Activated CD4-positive, alpha-beta memory T cell treated with anti-CD3 and anti-CD28 coated beads for 36 hours (primary cell): ENCODE results near the gene SLC51B. TPM values are rescaled to one million over a fixed set of nuclear protein-coding genes. Genes with fewer than 3 reads are reported as not detected.
A peak's percentile ranks its signal among the peaks of the same experiment; 100 is the strongest.
"Not testable (repeated sequence)": the region's sequence is repeated elsewhere in the genome, so short reads cannot be mapped to it uniquely, and the experiment has no call there.

Experiments used
- CTCF ChIA-PET: fragments of 350-600 bp; sonication (Branson Sonifier 250); formaldehyde crosslinking; loops from one replicate; lab custom pipeline; 2021; ENCODE audit warnings: antibody characterized with exemption, inconsistent platforms; lab: Charles Lee
- POLR2A ChIA-PET: fragments of 350-600 bp; sonication (Branson Sonifier 250); formaldehyde crosslinking; loops from one replicate; lab custom pipeline; 2021; ENCODE audit warnings: antibody characterized with exemption; lab: Charles Lee
- DNase-seq: peaks from one replicate; pipeline ENCODE4 v3.0.0-alpha.2; 2020
- H3K27ac Mint-ChIP-seq: one replicate; pipeline ENCODE4 v1.8.0; 2021; ENCODE audit warnings: mixed read lengths
- H3K27me3 Mint-ChIP-seq: one replicate; pipeline ENCODE4 v1.8.0; 2021; ENCODE audit warnings: mixed read lengths
- H3K36me3 Mint-ChIP-seq: one replicate; pipeline ENCODE4 v1.8.0; 2021; ENCODE audit warnings: mixed read lengths
- H3K4me1 Mint-ChIP-seq: one replicate; pipeline ENCODE4 v1.8.0; 2021; ENCODE audit warnings: low read depth, mixed read lengths
- H3K4me3 Mint-ChIP-seq: one replicate; pipeline ENCODE4 v1.8.0; 2021; ENCODE audit warnings: mild to moderate bottlenecking, mixed read lengths
- H3K9me3 Mint-ChIP-seq: one replicate; pipeline ENCODE4 v1.8.0; 2021; ENCODE audit warnings: mixed read lengths
- intact Hi-C: fragments of 100-400 bp; cut with micrococcal nuclease; formaldehyde crosslinking; loops from one replicate; pipeline ENCODE4 v1.15.1; 2023
- total RNA-seq, 2 experiments: library from RNA; stranded (reverse); gene quantifications; one replicate each; pipeline ENCODE4 v1.2.3, GENCODE V29; 2021

SLC51B gene
- not detected for total RNA-seq

DNA sequence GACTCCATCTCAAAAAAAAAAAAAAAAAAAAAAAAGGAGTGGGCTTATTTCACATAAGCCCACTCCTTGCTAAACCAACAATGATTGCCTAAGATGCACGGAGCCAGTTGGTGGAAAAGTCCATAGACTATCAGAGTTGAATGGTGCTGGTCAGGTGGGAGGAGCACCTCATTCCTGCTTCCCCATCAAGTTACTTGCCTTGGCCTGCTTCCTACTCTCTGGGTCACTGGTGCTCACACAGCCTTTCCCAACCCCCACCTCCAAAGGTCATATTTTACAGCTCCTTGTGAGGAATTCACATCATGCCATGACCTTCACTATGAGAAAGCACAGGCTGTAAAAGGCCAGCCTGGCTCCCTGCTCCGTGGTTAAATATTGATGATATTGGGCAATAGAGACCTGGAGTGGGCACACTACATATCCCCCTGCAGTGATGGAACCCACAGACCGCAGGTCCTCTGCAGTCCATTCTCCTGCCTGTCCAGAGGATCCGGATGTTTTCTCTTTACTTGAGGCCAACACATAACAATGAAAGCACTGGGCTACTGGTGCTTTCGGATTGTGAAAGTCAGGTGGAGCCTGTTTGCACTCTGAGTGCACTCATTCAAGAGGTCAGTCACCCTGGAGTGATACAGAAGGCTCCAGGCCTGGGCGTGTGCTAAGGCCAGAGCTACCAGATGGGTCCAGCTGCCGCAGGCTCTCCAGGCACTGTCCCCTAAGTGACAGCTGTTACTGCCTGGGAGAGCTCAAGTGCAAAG is at the start of gene SLC51B:
SLC51B (plus strand) TSS at position 664 of the 758 bp plus-strand sequence. CDS start 4,618 bp downstream, outside the sequence.
- no peak for DNase-seq
- H3K27me3 Mint-ChIP-seq: no peaks in the 10 kb centered on the region
- peaks cover 11% of the 10 kb centered on the region for H3K4me1 Mint-ChIP-seq
- no peak within 1 kb of the TSS for H3K27ac Mint-ChIP-seq
- POLR2A ChIA-PET: no interaction called here
- CTCF ChIA-PET: no interaction called here
- H3K36me3 Mint-ChIP-seq: no peaks in the 10 kb centered on the region
- no peak within 1 kb of the TSS for H3K4me3 Mint-ChIP-seq
- intact Hi-C loops: no loop called here
- H3K9me3 Mint-ChIP-seq: no peaks in the 10 kb centered on the region

DNA sequence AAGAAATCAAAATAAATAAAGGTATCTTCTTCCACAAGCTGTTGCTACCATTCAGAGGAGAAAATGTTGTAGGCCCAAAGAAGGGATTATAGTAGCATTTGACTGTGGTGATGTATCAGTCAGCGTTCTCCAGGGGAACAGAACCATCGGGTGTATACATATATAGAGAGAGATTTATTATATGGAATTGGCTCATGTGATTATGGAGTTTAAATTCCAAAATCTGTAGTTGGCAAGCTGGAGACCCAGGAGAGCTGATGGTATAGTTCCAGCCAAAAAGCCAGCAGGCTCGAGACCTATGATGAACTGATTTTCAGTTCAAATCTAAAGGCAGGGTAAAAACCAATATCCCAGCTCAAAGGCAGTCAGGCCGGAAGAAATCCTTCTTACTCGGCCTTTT is 48.1 kb upstream of the SLC51B start:
- no peaks in the 10 kb centered on the region for H3K9me3 Mint-ChIP-seq
- no peak overlapping the region for H3K4me3 Mint-ChIP-seq
- no peaks in the 10 kb centered on the region for H3K27me3 Mint-ChIP-seq
- H3K36me3 Mint-ChIP-seq: no peaks in the 10 kb centered on the region
- CTCF ChIA-PET: interaction anchor here (0.7 kb wide), 1 partner anchor 13 kb away, joined by 3 read pairs; no protein-coding TSS in a partner anchor
- no peak for DNase-seq
- intact Hi-C loops: no loop called here
- no peak overlapping the region for H3K27ac Mint-ChIP-seq
- H3K4me1 Mint-ChIP-seq: peaks cover 5% of the 10 kb centered on the region
- POLR2A ChIA-PET: no interaction called here

DNA sequence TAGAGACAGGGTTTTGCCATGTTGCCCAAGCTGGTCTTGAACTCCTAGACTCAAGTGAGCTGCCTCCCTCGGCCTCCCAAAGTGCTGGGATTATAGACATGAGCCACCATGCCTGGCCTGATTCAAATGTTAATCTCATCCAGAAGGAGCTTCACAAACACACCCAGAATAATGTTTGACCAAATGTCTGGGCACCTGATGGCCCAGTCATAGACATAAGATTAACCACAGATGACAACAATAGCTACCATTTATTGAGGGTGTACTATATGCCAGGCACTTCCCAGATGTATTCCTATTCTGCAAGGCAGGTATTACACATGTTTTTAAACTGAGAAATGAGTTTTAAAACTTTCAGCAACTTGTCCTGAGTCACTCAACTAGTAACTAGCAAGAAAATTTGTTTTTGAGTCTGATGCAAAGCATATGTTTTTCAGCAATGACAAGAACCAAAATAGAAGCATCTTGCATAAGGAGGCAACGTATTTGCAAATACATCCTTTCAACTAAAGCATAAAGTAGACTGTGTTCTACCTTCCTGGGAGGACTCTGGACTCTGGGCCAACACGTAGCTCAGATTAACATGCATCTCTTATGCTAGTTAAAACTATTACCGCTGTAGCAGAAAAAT is 47.3 kb upstream of the SLC51B start:
- ChIA-PET CTCF (no interaction called here), POLR2A (no interaction called here)
- Mint-ChIP-seq H3K4me1 (peaks cover 4% of the 10 kb centered on the region), H3K27me3 (no peaks in the 10 kb centered on the region), H3K4me3 (no peak overlapping the region), H3K27ac (no peak overlapping the region), H3K9me3 (no peaks in the 10 kb centered on the region), H3K36me3 (peaks cover 2% of the 10 kb centered on the region)
- DNase-seq: no peak
- intact Hi-C loops: no loop called here

DNA sequence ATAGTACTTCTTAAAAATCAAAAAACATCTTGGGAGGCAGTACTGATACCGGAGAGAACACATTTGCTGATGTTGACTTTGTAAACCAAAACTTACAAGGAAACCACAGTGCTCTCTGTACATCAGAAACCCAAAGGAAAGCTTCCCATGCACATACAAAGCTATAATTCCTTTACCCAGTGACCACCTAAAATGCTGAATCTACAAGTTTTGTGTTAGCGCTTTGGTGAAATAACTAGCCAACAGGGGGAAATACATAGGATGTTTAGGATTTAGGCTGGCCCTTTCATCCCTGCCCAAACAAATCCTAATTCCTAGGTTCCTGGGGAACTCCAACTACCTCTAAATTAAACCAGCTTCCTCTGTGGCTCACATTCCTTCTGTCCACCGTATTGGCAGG is 40.2 kb upstream of the SLC51B start:
- intact Hi-C loops: no loop called here
- H3K4me3 Mint-ChIP-seq: no peak overlapping the region
- no peaks in the 10 kb centered on the region for H3K27me3 Mint-ChIP-seq
- ChIA-PET POLR2A (interaction anchor here (0.6 kb wide), 1 partner anchor 271 kb away, joined by 4 read pairs; no protein-coding TSS in a partner anchor), CTCF (no interaction called here)
- H3K4me1 Mint-ChIP-seq: no peaks in the 10 kb centered on the region
- H3K36me3 Mint-ChIP-seq: peaks cover 7% of the 10 kb centered on the region
- DNase-seq: no peak
- no peaks in the 10 kb centered on the region for H3K9me3 Mint-ChIP-seq
- no peak overlapping the region for H3K27ac Mint-ChIP-seq

DNA sequence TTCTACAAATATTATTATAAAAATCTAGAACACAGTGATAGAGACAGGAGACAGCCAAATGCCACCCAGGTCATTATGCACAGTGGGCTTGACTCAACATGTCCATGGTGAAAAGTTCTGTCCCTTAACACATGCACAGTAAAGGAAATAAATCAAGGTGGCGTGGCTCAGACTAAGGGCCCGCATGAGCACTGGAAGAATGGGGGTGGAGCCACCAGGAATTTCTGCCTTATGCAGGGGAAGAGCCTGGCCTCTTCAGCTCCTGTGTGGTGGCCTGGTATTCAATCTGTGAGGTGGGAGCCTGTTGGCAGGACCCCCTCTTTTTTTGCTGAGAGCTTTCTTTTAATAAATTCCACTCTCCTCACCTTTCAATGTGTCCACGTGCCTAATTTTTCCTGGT is 38.3 kb upstream of the SLC51B start:
- Mint-ChIP-seq H3K4me3 (no peak overlapping the region), H3K36me3 (peaks cover 9% of the 10 kb centered on the region), H3K9me3 (no peaks in the 10 kb centered on the region), H3K27ac (no peak overlapping the region), H3K4me1 (no peaks in the 10 kb centered on the region), H3K27me3 (no peaks in the 10 kb centered on the region)
- ChIA-PET POLR2A (no interaction called here), CTCF (no interaction called here)
- DNase-seq: no peak
- intact Hi-C loops: no loop called here

DNA sequence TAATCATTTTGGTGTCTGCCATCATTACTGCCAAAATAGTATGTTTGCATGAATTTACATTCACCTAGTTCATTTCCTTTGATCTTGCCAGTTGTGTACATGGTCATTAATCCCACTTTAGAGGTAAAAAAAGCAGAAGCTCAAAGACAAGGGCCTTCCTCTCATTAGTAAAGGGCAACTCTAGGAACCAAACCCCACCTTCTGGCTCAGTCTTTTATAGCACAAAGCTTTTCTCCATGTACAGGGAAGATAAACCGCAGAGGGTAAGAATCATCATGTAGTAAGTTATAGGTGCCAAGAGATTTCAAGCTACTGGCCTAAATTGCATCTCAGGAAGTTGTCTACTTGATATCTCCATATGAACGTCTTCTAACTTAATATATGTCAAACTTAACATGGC is 36.2 kb upstream of the SLC51B start:
- intact Hi-C loops: no loop called here
- peaks cover 7% of the 10 kb centered on the region for H3K9me3 Mint-ChIP-seq
- H3K27ac Mint-ChIP-seq: no peak overlapping the region
- ChIA-PET CTCF (interaction anchor here (0.8 to 1.2 kb wide), 5 partner anchors 20 to 278 kb away, joined by 3 read pairs; partner anchors contain the start of gene SPG21), POLR2A (interaction anchor here (0.5 to 1.2 kb wide), 2 partner anchors 125 to 257 kb away, joined by 3 to 4 read pairs; no protein-coding TSS in a partner anchor)
- H3K4me3 Mint-ChIP-seq: no peak overlapping the region
- peaks cover 21% of the 10 kb centered on the region for H3K36me3 Mint-ChIP-seq
- no peak for DNase-seq
- H3K4me1 Mint-ChIP-seq: no peaks in the 10 kb centered on the region
- H3K27me3 Mint-ChIP-seq: no peaks in the 10 kb centered on the region

DNA sequence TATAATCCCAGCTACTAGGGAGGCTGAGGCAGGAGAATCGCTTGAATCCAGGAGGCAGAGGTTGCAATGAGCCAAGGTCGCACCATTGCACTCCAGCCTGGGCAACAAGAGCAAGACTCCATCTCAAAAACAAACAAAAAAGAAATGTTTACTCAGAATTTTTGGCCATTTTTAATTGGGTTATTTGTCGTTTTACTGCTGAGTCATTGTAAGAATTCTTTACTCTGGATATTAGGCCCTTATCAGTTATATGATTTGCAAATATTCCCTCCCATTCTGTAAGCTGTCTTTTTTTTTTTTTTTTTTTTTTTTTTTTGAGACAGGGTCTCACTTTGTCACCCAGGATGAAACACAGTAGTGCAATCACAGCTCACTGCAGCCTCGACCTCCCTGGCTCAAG is 34.0 kb upstream of the SLC51B start:
- H3K36me3 Mint-ChIP-seq: peaks cover 30% of the 10 kb centered on the region
- ChIA-PET CTCF (interaction anchor here (1.1 kb wide), 1 partner anchor 10 kb away, joined by 4 read pairs; no protein-coding TSS in a partner anchor), POLR2A (interaction anchor here (0.6 kb wide), 1 partner anchor 635 kb away, joined by 3 read pairs; no protein-coding TSS in a partner anchor)
- H3K27me3 Mint-ChIP-seq, H3K9me3 Mint-ChIP-seq, DNase-seq, H3K4me3 Mint-ChIP-seq, H3K4me1 Mint-ChIP-seq, H3K27ac Mint-ChIP-seq, intact Hi-C loops: not testable (repeated sequence)

DNA sequence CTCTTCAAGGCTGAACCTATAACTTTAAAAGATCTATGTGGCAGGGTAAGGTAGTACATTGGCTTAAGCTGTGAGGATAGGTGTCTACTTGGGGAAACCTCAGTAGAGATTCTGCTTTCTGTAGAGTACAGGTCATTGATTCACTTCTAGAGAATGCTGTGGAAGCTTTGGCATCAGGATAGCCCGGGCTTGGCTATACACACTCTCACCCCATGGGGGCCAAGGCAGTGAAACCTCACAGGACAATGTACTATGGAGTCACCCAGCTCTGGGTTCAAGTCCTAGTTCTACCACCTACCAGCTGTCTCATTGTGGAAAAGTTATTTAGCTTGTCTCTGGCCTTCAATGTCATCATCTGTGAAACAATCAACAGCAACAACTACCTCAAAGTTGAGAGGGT is 24.8 kb upstream of the SLC51B start:
- DNase-seq: no peak
- Mint-ChIP-seq H3K4me1 (peaks cover 2% of the 10 kb centered on the region), H3K4me3 (no peak overlapping the region), H3K36me3 (peaks cover 34% of the 10 kb centered on the region), H3K9me3 (no peaks in the 10 kb centered on the region), H3K27ac (no peak overlapping the region), H3K27me3 (no peaks in the 10 kb centered on the region)
- ChIA-PET CTCF (interaction anchor here (1.0 kb wide), 1 partner anchor 13 kb away, joined by 4 read pairs; no protein-coding TSS in a partner anchor), POLR2A (no interaction called here)
- intact Hi-C loops: no loop called here

DNA sequence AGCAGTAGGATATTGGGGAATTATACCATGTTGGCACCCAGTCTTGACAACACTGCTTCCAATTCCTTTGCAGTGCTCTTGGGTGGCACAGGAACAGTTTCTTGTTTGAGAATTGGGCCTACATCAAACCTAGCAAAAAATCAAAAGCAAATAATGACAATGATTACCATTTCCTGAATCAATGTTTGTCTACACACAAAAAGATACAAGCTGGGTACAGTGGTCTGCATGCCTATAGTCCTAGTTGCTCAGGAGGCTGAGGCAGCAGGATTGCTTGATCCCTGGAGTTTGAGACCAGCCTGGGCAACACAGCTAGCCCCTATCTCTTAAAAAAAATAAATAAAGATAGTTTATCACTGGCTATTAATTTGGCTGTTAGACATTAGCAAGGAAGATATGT is 23.7 kb upstream of the SLC51B start:
- Mint-ChIP-seq H3K36me3 (peaks cover 33% of the 10 kb centered on the region), H3K4me1 (peaks cover 2% of the 10 kb centered on the region), H3K4me3 (no peak overlapping the region), H3K9me3 (no peaks in the 10 kb centered on the region), H3K27ac (no peak overlapping the region), H3K27me3 (no peaks in the 10 kb centered on the region)
- no peak for DNase-seq
- intact Hi-C loops: no loop called here
- ChIA-PET CTCF (interaction anchor here (1.0 kb wide), 1 partner anchor 10 kb away, joined by 4 read pairs; no protein-coding TSS in a partner anchor), POLR2A (no interaction called here)

DNA sequence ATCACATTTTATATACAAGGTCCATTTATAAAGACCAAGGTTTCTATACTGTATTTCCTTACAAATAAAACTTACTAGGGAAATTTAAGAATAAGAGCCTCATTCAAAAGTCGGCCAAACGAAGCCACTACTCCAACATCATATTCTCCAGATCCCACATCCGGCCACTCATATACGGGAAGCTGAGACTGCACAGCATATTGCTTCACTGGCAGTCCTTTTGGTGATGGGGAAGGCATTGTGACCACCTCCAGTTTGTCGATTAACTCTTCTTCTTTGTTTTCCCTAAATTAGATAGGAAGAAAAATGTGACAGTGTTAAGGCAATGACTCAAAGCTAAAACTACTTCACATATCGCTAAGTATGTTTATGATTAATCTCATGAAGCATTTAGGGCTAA is 18.4 kb upstream of the SLC51B start:
- H3K27me3 Mint-ChIP-seq: peaks cover 3% of the 10 kb centered on the region
- DNase-seq: no peak
- peaks cover 14% of the 10 kb centered on the region for H3K36me3 Mint-ChIP-seq
- ChIA-PET CTCF (no interaction called here), POLR2A (no interaction called here)
- no peak overlapping the region for H3K27ac Mint-ChIP-seq
- intact Hi-C loops: no loop called here
- H3K4me1 Mint-ChIP-seq: peaks cover 14% of the 10 kb centered on the region
- no peaks in the 10 kb centered on the region for H3K9me3 Mint-ChIP-seq
- no peak overlapping the region for H3K4me3 Mint-ChIP-seq

DNA sequence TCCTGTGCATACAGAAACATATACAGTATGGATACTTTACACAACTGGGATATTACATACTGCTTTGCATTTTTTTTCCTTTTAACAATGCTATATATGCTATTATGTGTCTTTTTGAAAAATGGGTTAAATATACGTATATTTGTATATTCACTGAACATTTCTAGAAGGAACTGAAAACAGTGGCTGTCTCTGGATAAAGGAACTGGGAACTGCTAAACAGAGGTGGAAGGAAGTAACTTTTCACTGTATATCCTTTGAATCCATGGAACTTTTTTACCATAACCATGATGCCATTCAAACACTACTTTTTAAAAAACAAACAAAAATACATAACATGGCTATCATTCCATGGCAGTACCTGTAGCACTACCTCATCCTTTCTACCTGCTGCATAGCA is 17.6 kb upstream of the SLC51B start:
- Mint-ChIP-seq H3K9me3 (no peaks in the 10 kb centered on the region), H3K27me3 (peaks cover 6% of the 10 kb centered on the region), H3K27ac (no peak overlapping the region), H3K4me3 (peak overlapping the region; percentile 83), H3K36me3 (peaks cover 14% of the 10 kb centered on the region), H3K4me1 (peaks cover 14% of the 10 kb centered on the region)
- intact Hi-C loops: no loop called here
- POLR2A ChIA-PET: no interaction called here
- CTCF ChIA-PET: no interaction called here
- DNase-seq: no peak

DNA sequence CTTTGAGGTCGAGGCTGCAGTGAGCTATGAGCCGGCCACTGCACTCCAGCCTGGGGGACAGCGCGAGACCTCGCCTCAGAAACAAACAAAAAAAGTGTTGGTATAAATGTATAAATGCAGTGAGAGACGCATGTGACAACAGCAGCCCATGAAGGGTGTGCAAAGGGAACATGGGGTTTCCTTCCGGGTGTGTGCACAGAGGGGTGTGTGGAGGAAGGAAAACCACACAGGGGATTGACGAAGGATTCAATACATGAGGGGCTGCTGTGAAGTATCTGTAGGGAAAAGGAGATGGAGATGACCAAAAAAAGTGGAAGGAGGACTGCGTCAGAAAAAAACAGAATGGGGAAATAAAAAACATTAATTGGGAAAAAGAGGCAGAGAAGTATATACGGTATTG is 16.8 kb upstream of the SLC51B start:
- no peaks in the 10 kb centered on the region for H3K9me3 Mint-ChIP-seq
- ChIA-PET CTCF (no interaction called here), POLR2A (no interaction called here)
- DNase-seq: peak; percentile 14
- peak overlapping the region; percentile 83 for H3K4me3 Mint-ChIP-seq
- H3K4me1 Mint-ChIP-seq: peaks cover 17% of the 10 kb centered on the region
- intact Hi-C loops: no loop called here
- H3K27me3 Mint-ChIP-seq: peaks cover 6% of the 10 kb centered on the region
- peak overlapping the region; percentile 38 for H3K27ac Mint-ChIP-seq
- H3K36me3 Mint-ChIP-seq: peaks cover 13% of the 10 kb centered on the region
